Measurements from ENCODE around the gene B3GALNT2.

DNA sequence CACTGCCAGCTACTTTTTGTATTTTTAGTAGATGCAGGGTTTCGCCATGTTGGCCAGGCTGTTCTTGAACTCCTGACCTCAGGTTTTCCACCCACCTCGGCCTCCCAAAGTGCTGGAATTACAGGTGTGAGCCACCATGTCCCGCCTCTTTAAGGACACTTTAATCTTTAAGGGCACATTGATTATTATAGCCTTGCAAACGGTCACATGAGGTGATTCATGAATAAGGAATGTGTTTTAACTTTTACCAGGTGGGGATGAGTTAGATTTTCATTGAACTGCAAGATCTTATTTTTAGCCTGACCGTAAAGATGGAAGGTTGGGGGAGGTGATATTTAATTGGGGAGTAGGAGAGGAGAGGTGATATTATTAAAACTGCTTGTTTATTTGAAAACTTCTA is 75.1 kb downstream of the B3GALNT2 start:
- no peak for TF ChIP-seq POLR2AphosphoS5 (IDR thresholded peaks at IDR 0.05; ENCODE audit: low read depth, low read length)
- TF ChIP-seq, protein P1, sequence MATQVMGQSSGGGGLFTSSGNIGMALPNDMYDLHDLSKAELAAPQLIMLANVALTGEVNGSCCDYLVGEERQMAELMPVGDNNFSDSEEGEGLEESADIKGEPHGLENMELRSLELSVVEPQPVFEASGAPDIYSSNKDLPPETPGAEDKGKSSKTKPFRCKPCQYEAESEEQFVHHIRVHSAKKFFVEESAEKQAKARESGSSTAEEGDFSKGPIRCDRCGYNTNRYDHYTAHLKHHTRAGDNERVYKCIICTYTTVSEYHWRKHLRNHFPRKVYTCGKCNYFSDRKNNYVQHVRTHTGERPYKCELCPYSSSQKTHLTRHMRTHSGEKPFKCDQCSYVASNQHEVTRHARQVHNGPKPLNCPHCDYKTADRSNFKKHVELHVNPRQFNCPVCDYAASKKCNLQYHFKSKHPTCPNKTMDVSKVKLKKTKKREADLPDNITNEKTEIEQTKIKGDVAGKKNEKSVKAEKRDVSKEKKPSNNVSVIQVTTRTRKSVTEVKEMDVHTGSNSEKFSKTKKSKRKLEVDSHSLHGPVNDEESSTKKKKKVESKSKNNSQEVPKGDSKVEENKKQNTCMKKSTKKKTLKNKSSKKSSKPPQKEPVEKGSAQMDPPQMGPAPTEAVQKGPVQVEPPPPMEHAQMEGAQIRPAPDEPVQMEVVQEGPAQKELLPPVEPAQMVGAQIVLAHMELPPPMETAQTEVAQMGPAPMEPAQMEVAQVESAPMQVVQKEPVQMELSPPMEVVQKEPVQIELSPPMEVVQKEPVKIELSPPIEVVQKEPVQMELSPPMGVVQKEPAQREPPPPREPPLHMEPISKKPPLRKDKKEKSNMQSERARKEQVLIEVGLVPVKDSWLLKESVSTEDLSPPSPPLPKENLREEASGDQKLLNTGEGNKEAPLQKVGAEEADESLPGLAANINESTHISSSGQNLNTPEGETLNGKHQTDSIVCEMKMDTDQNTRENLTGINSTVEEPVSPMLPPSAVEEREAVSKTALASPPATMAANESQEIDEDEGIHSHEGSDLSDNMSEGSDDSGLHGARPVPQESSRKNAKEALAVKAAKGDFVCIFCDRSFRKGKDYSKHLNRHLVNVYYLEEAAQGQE (IDR thresholded peaks at IDR 0.05; ENCODE audit: insufficient read depth in 1 of 2, low read depth in 2 of 2, low read length in 2 of 2): no peak

Measured in PFSK-1 (cell line).